ENCODE data around the gene TFG. TPM values are rescaled to one million over a fixed set of nuclear protein-coding genes. Genes with fewer than 3 reads are reported as not detected.

The TFG gene
- total RNA-seq, 3 donors from 2014 or later, result 82.0 to 125 (median 95.2) TPM

GRCh38 chr3:100781301-100781700 lies 72.0 kb downstream of the TFG start:
- intact Hi-C loops (cut with DNase I, micrococcal nuclease), result no loop called here
- no peak for DNase-seq
- no peak for ATAC-seq
- no peak for TF ChIP-seq CTCF (IDR thresholded peaks at IDR 0.05)
- no peak overlapping the region for H3K4me3 ChIP-seq
- no peaks in the 10 kb centered on the region for H3K9me3 ChIP-seq
- H3K4me1 ChIP-seq (ENCODE audit: low read depth), result no peaks in the 10 kb centered on the region
- H3K36me3 ChIP-seq (ENCODE audit: low read depth), result no peaks in the 10 kb centered on the region

DNA sequence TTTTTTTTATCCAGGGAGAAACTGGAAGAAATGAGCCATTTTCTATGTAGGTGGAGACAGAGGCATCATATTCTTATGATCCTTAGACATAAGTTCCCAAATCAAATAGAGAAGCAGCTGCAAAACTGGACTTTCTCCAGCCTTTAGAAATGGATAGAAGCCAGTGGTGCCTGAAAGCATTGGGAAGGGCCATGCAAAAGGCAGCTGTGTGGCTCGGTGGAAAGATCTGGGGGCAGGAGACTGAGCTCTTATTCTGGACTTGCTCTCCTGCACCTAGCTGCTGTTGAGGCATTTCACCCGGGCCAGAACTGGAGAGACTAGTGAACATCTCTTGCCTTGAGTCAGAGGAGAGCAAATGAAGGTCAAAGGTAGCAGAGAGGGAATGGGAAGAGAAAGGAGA lies 73.1 kb downstream of the TFG start:
- intact Hi-C loops (cut with DNase I, micrococcal nuclease), result no loop called here
- ATAC-seq (no peak), DNase-seq (no peak)
- Histone ChIP-seq H3K36me3 (ENCODE audit: low read depth) (no peaks in the 10 kb centered on the region), H3K9me3 (no peaks in the 10 kb centered on the region), H3K4me3 (no peak overlapping the region), H3K4me1 (ENCODE audit: low read depth) (no peaks in the 10 kb centered on the region)
- no peak for TF ChIP-seq CTCF (IDR thresholded peaks at IDR 0.05)

GRCh38 chr3:100782906-100783305 lies 73.6 kb downstream of the TFG start:
- ATAC-seq, result no peak
- intact Hi-C loops (cut with DNase I, micrococcal nuclease), result no loop called here

GRCh38 chr3:100783619-100784018 lies 74.3 kb downstream of the TFG start:
- Histone ChIP-seq H3K4me1 (ENCODE audit: low read depth) (no peaks in the 10 kb centered on the region), H3K4me3 (no peak overlapping the region), H3K9me3 (no peaks in the 10 kb centered on the region), H3K36me3 (ENCODE audit: low read depth) (no peaks in the 10 kb centered on the region)
- DNase-seq (no peak), ATAC-seq (no peak)
- no peak for TF ChIP-seq CTCF (IDR thresholded peaks at IDR 0.05)
- intact Hi-C loops (cut with DNase I, micrococcal nuclease), result no loop called here

More at GRCh38 chr3:100782906-100783305, 73.6 kb downstream of the TFG start:
- Histone ChIP-seq H3K36me3 (ENCODE audit: low read depth) (no peaks in the 10 kb centered on the region), H3K9me3 (no peaks in the 10 kb centered on the region), H3K4me1 (ENCODE audit: low read depth) (no peaks in the 10 kb centered on the region), H3K4me3 (no peak overlapping the region)
- no peak for TF ChIP-seq CTCF (IDR thresholded peaks at IDR 0.05)
- no peak for DNase-seq

DNA sequence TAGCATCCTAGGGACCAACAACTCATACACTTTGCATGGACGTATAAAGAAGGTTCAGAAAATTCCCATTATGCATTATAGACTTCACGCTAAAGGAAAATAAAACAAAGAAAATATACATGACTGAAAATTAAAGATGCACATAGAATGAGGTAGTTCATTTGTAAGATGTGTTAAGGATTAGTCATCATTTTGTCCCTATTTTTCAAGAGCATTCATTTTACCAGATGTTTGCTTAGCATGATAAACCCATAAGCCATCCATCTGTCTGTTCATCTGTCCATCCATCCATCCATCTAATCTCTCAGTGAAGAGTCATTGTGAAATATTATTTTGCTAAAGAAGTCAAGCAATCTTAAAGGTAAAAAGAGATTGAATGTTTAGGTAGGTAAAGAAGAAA lies 80.3 kb downstream of the TFG start:
- intact Hi-C loops (cut with DNase I, micrococcal nuclease), result no loop called here
- no peaks in the 10 kb centered on the region for H3K36me3 ChIP-seq (ENCODE audit: low read depth)
- DNase-seq, result no peak
- ATAC-seq, result no peak
- H3K9me3 ChIP-seq, result no peaks in the 10 kb centered on the region
- H3K4me1 ChIP-seq (ENCODE audit: low read depth), result no peaks in the 10 kb centered on the region
- no peak for TF ChIP-seq CTCF (IDR thresholded peaks at IDR 0.05)
- no peak overlapping the region for H3K4me3 ChIP-seq

GRCh38 chr3:100796556-100796955 lies 87.3 kb downstream of the TFG start:
- Histone ChIP-seq H3K4me3 (no peak overlapping the region), H3K4me1 (ENCODE audit: low read depth) (no peaks in the 10 kb centered on the region), H3K36me3 (ENCODE audit: low read depth) (no peaks in the 10 kb centered on the region), H3K9me3 (no peaks in the 10 kb centered on the region)
- intact Hi-C loops (cut with DNase I, micrococcal nuclease), result no loop called here
- ATAC-seq (no peak), DNase-seq (no peak)
- no peak for TF ChIP-seq CTCF (IDR thresholded peaks at IDR 0.05)
